Activated T-helper 1 cell treated with anti-CD3 and anti-CD28 coated beads, Interleukin-12 subunit alpha, Interleukin-12 subunit beta, Interleukin-2, Interleukin-4 antibody, amounts not matched to agents 30 ng/mL and 10 ng/mL and 1 ng/mL, durations not matched to agents 14 hours and 24 hours and 36 hours (primary cell): ENCODE results near the gene GEMIN4. TPM values are rescaled to one million over a fixed set of nuclear protein-coding genes. Genes with fewer than 3 reads are reported as not detected.
"Not testable (repeated sequence)": the region's sequence is repeated elsewhere in the genome, so short reads cannot be mapped to it uniquely, and the experiment has no call there.

Experiments used
- DNase-seq: peaks from one replicate; pipeline ENCODE4 v3.0.0; 2021; ENCODE audit warnings: low spot score
- H3K27ac Mint-ChIP-seq: one replicate; pipeline ENCODE4 v1.8.0; 2021; ENCODE audit warnings: mild to moderate bottlenecking, mixed read lengths
- H3K27me3 Mint-ChIP-seq: one replicate; pipeline ENCODE4 v1.8.0; 2022; ENCODE audit warnings: mild to moderate bottlenecking, moderate library complexity, mixed read lengths; ENCODE audit not compliant: insufficient read depth
- H3K36me3 Mint-ChIP-seq: one replicate; pipeline ENCODE4 v1.8.0; 2021; ENCODE audit warnings: low read depth, mixed read lengths
- H3K4me1 Mint-ChIP-seq: one replicate; pipeline ENCODE4 v1.8.0; 2021; ENCODE audit warnings: low read depth, mixed read lengths
- H3K4me3 Mint-ChIP-seq: one replicate; pipeline ENCODE4 v1.8.0; 2021; ENCODE audit warnings: mild to moderate bottlenecking, moderate library complexity, mixed read lengths
- H3K9me3 Mint-ChIP-seq: one replicate; pipeline ENCODE4 v1.8.0; 2021; ENCODE audit warnings: mixed read lengths
- intact Hi-C: fragments of 100-400 bp; cut with micrococcal nuclease; formaldehyde crosslinking; loops from one replicate; pipeline ENCODE4 v1.15.1; 2024
- total RNA-seq: library from RNA; stranded (reverse); gene quantifications from 2 replicates; pipeline ENCODE4 v1.2.3, GENCODE V29; 2022

GEMIN4 gene
- total RNA-seq, 1 donor from 2014 or later, result 68.6 TPM

DNA sequence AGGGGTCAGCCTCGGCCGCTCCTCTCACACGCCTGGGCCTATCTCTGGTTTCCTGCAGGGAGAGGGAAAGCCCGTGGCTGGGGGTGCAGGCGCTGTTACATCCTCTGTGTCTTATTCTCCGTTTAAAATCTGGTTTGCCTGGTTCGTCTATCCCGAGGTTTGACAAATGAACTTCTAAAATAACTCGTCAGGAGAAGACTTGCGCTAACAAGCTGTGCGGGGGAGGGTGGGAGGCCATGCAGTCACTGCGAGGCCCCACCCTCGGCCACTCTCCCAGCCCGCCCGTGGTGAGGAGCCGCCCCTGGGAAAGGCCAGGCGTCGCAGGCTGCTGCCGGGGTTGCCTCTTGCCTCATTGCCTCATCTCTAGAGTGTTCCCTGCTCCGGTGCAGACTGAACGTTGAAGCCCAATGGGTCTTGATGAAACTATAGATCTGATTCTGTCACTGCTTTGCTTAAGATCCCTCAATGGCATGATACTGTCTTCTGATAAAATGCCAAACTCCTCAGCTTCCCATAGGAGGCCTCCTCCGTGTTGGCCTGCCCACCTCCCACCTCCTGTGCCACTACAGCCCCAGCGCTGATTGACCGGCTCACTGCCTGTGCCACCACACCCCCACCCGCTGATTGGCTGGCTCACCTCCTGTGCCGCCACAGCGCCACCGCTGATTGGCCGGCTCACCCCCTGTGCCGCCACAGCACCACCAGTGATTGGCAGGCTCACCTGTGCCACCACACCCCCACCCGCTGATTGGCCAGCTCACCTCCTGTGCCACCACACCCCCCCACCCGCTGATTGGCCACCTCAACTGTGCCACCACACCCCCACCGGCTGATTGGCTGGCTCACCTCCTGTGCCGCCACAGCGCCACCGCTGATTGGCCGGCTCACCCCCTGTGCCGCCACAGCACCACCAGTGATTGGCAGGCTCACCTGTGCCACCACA is 38.1 kb upstream of the GEMIN4 start:
- H3K4me3 Mint-ChIP-seq, H3K27ac Mint-ChIP-seq: not testable (repeated sequence)

DNA sequence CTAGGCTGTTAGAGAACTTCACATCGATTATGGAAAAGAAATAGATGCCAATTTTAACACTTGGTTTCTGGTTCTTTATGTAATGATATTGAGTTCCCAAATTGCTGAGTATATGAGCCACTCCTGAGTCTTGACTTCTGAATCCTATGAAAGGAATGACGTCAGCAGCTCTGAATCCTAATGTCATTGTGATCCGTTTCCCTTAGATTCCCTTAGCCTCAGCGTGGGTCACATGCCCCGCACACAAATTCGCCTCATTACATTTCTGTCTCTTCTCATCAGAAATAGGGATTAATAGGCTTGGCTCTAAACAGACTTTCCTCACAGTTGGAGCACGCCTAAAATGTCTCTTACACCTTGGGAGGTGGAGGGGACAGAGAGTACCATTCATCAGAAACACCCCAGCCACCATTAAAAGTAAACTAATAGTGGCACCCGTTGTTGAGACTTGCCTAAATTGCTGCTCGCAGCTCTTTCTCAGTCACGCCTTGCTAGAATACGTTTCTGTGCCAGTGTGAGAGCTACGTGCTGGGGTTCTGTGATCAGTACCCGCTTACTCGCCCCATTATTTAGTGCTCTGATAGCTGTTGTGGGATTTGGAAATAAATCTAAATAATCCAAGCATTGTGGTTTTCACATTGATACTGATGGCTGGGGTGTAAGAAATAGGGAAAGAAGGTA is 37.2 kb upstream of the GEMIN4 start:
- no peak for DNase-seq
- intact Hi-C loops, result no loop called here
- Mint-ChIP-seq H3K36me3 (peaks cover 24% of the 10 kb centered on the region), H3K27me3 (no peaks in the 10 kb centered on the region), H3K4me3 (no peak overlapping the region), H3K27ac (no peak overlapping the region), H3K9me3 (no peaks in the 10 kb centered on the region), H3K4me1 (peaks cover 8% of the 10 kb centered on the region)

More for the DNA sequence above, 38.1 kb upstream of the GEMIN4 start:
- DNase-seq, intact Hi-C loops, H3K9me3 Mint-ChIP-seq, H3K4me1 Mint-ChIP-seq, H3K27me3 Mint-ChIP-seq: not testable (repeated sequence)
- peaks cover 22% of the 10 kb centered on the region for H3K36me3 Mint-ChIP-seq

DNA sequence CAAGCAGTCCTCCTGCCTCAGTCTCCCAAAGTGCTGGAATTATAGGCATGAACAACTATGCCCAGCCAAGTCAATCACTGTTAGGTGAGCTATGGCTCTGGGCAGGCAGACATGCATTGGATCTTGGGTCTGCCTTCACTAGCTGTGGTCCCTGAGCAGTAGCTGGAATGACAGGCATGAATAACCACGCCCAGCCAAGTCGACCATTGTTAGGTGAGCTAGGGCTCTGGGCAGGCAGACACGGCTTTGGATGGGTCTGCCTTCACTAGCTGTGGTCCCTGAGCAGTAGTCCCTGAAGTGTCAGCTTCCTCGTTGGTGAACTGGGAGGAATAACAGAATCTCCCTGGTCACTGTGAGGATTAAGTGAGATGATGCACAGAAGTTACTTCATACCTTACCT is 36.5 kb upstream of the GEMIN4 start:
- no peak for DNase-seq
- peaks cover 16% of the 10 kb centered on the region for H3K4me1 Mint-ChIP-seq
- H3K4me3 Mint-ChIP-seq, result no peak overlapping the region
- H3K9me3 Mint-ChIP-seq, result no peaks in the 10 kb centered on the region
- no peak overlapping the region for H3K27ac Mint-ChIP-seq
- no peaks in the 10 kb centered on the region for H3K27me3 Mint-ChIP-seq
- intact Hi-C loops, result no loop called here
- peaks cover 27% of the 10 kb centered on the region for H3K36me3 Mint-ChIP-seq

DNA sequence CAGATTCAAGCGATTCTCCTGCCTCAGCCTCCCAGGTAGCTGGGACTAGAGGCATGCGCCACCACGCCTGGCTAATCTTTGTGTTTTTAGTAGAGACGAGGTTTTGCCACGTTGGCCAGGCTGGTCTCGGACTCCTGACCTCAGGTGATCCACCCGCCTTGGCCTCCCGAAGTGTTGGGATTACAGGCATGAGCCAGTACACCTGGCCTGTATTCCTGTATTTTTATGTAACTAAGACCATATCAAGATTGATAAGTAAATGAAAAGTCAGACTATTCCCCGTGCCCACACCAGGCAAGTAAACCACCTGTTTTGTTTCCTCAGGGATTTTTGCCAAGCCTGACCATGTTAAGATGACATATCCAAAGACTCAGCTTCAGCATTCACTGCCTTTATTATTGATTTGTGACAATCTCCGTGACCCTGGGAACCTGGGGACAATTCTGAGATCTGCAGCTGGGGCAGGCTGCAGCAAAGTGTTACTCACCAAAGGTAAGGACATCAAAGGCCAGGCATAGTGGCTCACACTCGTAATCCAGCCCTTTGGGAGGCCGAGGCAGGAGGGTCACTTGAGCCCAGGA is 35.7 kb upstream of the GEMIN4 start:
- Mint-ChIP-seq H3K9me3 (no peaks in the 10 kb centered on the region), H3K27me3 (no peaks in the 10 kb centered on the region), H3K4me1 (peaks cover 24% of the 10 kb centered on the region), H3K27ac (no peak overlapping the region), H3K36me3 (peaks cover 24% of the 10 kb centered on the region), H3K4me3 (no peak overlapping the region)
- intact Hi-C loops, result no loop called here
- no peak for DNase-seq

DNA sequence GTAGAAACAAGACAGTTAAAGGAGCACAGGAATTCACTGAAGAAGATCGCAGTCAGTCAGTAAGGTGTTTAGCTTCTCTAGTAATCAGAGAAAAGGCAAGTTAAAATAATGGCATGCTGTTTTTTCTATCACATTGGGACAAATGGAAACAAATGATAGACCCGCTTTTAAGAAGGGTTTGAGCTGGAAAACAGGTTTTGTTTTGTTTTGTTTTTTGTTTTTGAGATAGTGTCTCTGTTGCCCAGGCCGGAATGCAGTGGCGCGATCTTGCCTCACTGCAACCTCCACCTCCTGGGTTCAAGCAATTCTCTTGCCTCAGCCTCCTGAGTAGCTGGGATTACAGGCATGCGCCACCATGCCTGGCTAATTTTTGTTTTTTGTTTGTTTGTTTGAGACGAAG is 33.8 kb upstream of the GEMIN4 start:
- intact Hi-C loops, DNase-seq, H3K4me3 Mint-ChIP-seq, H3K27me3 Mint-ChIP-seq, H3K27ac Mint-ChIP-seq, H3K9me3 Mint-ChIP-seq: not testable (repeated sequence)
- Mint-ChIP-seq H3K36me3 (peaks cover 18% of the 10 kb centered on the region), H3K4me1 (peaks cover 32% of the 10 kb centered on the region)

DNA sequence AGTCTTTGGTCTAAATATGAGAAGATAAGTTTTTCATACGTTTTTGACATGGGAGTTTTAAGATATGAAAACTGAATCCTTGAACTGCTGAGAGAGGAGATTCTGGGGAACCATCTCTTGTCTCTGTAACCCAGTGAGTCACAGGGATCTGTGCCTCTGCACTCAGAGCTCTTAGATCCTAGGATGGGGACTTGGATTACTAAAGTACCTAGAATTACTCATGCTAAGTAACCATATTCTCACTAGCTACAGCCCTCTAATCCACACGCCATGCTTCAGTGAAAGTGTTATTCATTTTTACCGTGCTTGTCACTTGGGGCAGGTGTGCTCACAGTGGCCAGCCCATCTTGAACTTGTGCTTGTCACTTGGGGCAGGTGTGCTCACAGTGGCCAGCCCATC is 32.1 kb upstream of the GEMIN4 start:
- Mint-ChIP-seq H3K9me3 (no peaks in the 10 kb centered on the region), H3K27me3 (no peaks in the 10 kb centered on the region), H3K36me3 (peaks cover 19% of the 10 kb centered on the region), H3K4me3 (peak overlapping the region; percentile 97), H3K27ac (no peak overlapping the region), H3K4me1 (peaks cover 37% of the 10 kb centered on the region)
- intact Hi-C loops, result loop anchor here (5.0 kb wide), 1 partner anchor 72 kb away; the partner anchor contains the start of gene VPS53
- DNase-seq, result no peak

DNA sequence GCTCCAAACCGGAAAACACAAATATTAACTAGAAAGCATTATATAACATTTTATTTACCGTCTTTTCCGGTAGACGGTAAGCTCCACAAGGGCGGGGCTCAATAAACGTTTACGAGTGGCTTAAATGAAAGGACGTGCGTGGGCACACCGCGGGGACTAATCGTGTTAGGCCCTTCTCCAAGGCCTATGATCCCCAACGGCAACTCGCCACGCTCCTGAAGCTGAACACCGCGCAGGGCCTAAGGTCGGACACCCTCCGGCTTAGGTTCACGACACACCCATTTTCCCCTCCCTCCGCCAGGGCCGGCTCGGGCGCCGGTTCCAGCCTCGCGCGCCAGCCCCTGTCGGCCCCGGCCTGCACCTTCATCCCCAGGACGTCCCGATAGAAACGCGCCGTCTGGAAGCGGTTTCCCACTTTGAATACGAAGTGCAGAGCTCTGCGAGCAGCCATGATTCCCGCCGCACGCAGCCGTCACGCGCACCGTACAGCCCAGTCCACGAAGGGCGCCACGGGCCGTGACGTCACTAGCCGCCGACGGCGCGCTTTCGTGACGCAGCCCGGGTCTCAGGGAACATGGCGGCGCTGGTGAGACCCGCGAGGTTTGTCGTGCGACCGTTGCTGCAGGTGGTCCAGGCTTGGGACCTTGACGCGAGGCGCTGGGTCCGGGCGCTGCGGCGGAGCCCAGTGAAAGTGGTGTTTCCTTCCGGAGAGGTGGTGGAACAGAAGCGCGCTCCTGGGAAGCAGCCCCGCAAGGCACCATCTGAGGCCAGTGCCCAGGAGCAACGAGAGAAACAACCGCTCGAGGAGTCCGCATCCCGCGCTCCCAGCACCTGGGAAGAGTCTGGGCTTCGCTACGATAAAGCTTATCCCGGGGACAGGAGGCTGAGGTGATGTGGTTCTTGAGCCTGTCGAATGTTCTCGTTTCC is 30.0 kb upstream of the GEMIN4 start, which contains the start of the genes GLOD4 and MRM3:
TSS of gene GLOD4 (minus strand) at position 476 of the 927 bp plus-strand sequence. CDS start at position 451, 25 bp downstream.
TSS of gene MRM3 (plus strand) at position 549 of the 927 bp plus-strand sequence. CDS start at position 575, 26 bp downstream.
- peaks cover 30% of the 10 kb centered on the region for H3K36me3 Mint-ChIP-seq
- H3K4me3 Mint-ChIP-seq, result peak within 1 kb of the TSS; percentile 97
- peak within 1 kb of the TSS; percentile 97 for H3K27ac Mint-ChIP-seq
- no peaks in the 10 kb centered on the region for H3K9me3 Mint-ChIP-seq
- no peaks in the 10 kb centered on the region for H3K27me3 Mint-ChIP-seq
- peak; percentile 94 for DNase-seq
- peaks cover 37% of the 10 kb centered on the region for H3K4me1 Mint-ChIP-seq
- intact Hi-C loops, result loop anchor here (1.0 to 5.0 kb wide), 7 partner anchors 9 to 371 kb away; partner anchors contain the start of genes GEMIN4, TLCD3A and VPS53

DNA sequence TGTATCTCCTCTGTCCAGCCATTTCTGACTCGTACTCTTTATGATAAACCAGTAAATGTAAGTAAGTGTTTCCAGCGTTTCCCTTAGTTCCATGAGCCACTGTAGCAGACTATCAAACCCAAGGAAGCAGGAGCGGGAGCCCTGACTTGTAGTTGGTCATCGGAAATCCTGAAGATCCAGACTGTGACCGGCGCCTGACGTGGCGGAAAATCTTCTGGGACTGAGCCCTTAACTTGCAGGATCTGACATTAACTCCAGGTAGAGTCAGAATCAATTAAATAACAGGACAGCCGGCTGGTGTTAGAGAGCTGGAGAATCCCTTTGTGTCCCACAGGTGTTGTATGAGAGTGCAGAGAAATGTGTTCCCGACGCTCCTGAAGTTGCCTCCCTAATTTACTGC is 26.0 kb upstream of the GEMIN4 start:
- Mint-ChIP-seq H3K9me3 (no peaks in the 10 kb centered on the region), H3K36me3 (peaks cover 50% of the 10 kb centered on the region), H3K27ac (no peak overlapping the region), H3K27me3 (no peaks in the 10 kb centered on the region), H3K4me3 (no peak overlapping the region), H3K4me1 (peaks cover 39% of the 10 kb centered on the region)
- intact Hi-C loops, result no loop called here
- DNase-seq, result no peak

DNA sequence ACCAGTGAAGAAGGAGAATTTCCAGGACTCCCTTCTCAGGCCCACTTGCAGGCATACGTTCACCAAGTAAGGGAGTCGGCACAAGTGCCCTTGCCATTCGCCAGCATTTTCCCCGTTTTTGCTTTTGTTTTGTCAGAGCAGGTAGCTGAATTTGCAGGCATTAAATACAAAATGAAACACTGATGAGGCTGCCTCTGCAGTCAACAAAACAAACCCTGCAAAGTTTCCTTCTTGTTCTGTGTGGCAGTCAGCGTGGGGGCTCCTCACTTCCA is 22.2 kb upstream of the GEMIN4 start:
- peak overlapping the region; percentile 52 for H3K4me3 Mint-ChIP-seq
- intact Hi-C loops, result no loop called here

DNA sequence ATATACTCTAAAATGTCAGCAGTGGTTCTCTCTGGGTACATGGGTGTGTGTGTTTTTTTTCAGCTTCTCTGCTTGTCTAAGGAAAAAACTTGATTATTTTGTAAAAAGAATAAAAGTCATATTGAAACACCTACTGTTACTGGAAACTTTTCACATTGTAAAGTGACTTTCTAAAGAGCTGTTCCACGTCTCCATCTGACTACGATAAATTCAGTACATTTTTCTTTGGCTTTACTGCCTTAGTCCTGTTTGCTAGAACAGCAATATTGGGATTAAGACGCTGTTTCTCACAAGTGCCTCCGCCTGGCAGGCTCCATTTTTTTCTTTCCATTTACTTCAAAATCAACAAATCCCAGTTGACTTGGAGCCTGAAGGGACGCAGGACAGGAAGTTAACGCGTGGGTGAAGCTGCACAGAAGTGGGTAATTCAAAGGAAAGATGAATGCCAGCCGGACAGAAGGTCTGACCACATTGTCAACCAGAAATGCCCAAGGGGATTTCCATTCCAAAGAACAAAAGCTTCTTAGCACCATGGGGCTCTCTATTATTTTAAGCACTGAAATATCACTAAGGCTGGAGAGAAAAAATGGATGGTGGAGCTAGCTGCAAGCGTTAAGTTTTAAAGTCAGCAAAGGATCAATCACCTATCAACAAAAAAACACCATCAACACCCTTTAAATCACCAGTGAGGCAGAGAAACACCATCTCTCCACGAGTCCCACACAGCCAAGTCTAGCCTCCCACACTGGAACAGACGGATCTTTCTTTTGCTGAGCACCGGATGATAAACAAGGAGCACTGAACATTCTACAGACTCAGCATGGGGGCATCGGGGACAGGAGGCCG is 21.6 kb upstream of the GEMIN4 start:
- Mint-ChIP-seq H3K4me3 (peak overlapping the region; percentile 52), H3K36me3 (peaks cover 72% of the 10 kb centered on the region), H3K4me1 (peaks cover 25% of the 10 kb centered on the region)

More for the DNA sequence above, 22.2 kb upstream of the GEMIN4 start:
- Mint-ChIP-seq H3K4me1 (peaks cover 25% of the 10 kb centered on the region), H3K27me3 (no peaks in the 10 kb centered on the region), H3K27ac (peak overlapping the region; percentile 92), H3K9me3 (no peaks in the 10 kb centered on the region), H3K36me3 (peaks cover 71% of the 10 kb centered on the region)
- no peak for DNase-seq

DNA sequence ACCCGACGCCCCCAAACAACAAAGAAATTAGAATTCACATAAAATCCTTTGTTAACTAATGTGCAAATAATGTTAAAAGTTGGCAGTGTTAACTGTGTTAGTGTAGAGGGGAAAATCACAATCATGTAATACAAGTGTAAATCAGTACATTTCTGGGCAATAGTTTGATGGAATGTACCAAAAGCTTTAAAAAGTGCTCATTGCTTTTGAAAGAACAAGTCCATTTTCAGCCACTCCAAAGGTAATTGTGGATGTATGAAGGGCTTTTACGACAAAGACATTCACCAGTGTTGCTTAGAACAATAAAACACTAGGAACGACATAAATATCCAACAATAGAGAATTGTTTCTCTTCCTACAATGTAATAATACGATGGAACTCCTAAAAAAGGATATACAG is 21.0 kb upstream of the GEMIN4 start:
- Mint-ChIP-seq H3K27ac (peak overlapping the region; percentile 40), H3K27me3 (no peaks in the 10 kb centered on the region), H3K4me3 (no peak overlapping the region), H3K4me1 (peaks cover 25% of the 10 kb centered on the region), H3K9me3 (no peaks in the 10 kb centered on the region), H3K36me3 (peaks cover 70% of the 10 kb centered on the region)
- DNase-seq, result no peak
- intact Hi-C loops, result loop anchor here (1.0 to 2.0 kb wide), 2 partner anchors 9 to 20 kb away; partner anchors contain the start of genes GEMIN4, GLOD4 and MRM3

More for the DNA sequence above, 21.6 kb upstream of the GEMIN4 start:
- H3K9me3 Mint-ChIP-seq, result no peaks in the 10 kb centered on the region
- no peak for DNase-seq
- peak overlapping the region; percentile 92 for H3K27ac Mint-ChIP-seq
- intact Hi-C loops, result loop anchor here (1.0 to 2.0 kb wide), 2 partner anchors 9 to 21 kb away; partner anchors contain the start of genes GEMIN4, GLOD4 and MRM3
- no peaks in the 10 kb centered on the region for H3K27me3 Mint-ChIP-seq
